Stimulated activated CD4-positive, alpha-beta T cell treated with anti-CD3 and anti-CD28 coated beads, Interleukin-15, amount 100 ng/mL, for 24 hours (primary cell): ENCODE results near the gene RBL1.
"Not testable (repeated sequence)": the region's sequence is repeated elsewhere in the genome, so short reads cannot be mapped to it uniquely, and the experiment has no call there.

Experiments used
- DNase-seq: peaks from one replicate; pipeline ENCODE4 v3.0.0-alpha.2; 2020

Gene RBL1, protein sequence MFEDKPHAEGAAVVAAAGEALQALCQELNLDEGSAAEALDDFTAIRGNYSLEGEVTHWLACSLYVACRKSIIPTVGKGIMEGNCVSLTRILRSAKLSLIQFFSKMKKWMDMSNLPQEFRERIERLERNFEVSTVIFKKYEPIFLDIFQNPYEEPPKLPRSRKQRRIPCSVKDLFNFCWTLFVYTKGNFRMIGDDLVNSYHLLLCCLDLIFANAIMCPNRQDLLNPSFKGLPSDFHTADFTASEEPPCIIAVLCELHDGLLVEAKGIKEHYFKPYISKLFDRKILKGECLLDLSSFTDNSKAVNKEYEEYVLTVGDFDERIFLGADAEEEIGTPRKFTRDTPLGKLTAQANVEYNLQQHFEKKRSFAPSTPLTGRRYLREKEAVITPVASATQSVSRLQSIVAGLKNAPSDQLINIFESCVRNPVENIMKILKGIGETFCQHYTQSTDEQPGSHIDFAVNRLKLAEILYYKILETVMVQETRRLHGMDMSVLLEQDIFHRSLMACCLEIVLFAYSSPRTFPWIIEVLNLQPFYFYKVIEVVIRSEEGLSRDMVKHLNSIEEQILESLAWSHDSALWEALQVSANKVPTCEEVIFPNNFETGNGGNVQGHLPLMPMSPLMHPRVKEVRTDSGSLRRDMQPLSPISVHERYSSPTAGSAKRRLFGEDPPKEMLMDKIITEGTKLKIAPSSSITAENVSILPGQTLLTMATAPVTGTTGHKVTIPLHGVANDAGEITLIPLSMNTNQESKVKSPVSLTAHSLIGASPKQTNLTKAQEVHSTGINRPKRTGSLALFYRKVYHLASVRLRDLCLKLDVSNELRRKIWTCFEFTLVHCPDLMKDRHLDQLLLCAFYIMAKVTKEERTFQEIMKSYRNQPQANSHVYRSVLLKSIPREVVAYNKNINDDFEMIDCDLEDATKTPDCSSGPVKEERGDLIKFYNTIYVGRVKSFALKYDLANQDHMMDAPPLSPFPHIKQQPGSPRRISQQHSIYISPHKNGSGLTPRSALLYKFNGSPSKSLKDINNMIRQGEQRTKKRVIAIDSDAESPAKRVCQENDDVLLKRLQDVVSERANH

DNA sequence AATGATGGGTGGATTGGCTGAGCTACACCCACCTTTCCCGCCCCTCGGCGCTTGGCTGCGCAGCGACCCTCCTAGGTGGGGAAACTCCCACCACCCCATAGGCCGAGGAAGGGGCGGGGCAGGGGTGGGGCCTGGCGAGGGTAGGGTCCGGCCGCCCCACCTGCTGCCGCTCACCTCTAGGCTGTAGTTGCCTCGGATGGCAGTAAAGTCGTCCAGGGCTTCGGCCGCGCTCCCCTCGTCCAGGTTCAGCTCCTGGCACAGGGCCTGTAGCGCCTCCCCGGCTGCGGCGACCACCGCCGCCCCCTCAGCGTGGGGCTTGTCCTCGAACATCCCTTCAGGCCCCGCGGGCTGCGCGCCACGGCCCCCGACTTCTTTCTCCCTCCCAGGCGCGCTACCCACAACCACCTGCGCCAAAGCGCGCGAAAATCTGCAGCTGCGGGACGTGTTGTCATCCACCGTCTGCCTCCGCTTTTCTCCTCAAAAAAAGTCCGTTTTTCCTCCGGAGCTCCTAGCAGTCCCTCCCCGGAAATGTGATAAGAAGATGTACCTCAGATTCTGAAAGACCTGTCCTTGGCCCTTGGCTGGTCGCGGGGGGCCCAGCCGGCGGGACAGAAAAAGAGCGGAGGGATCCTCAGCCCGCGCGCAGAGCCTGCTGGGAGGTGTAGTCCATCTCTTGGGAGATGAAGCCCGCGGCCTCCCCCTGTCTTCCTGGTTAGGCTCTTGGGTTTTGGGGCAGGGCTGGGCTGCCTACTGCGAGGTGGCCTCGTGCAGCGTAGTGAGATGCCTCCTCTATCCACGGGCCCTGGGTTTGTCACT, at the start of gene RBL1:
TSS of gene RBL1 (minus strand) at position 399 of the 816 bp plus-strand sequence. CDS start at position 330, 69 bp downstream.
- DNase-seq: peak; percentile 92

DNA sequence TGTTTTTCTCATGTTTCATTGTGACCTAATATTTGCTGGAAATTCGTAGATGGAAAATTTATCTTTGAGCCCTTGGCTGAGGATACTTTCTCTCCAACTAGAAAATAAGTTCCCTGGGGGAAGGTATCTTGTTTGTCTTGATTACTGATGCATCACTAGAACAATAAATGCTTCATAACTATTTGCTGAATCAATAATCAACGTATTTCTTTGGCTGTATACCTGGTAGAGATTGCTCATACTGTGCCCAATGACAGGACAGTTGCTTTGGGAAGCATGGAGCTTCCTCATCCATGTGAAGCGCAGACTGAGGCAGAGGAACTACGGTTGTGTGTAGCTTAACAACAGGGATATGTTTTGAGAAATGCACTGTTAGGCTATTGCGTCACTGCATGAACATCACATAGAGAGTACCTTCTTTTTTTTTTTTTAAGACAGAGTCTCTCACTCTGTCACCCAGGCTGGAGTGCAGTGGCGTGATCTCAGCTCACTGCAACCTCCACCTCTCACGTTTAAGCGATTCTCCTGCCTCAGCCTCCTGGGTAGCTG, 49.1 kb upstream of the RBL1 start:
- DNase-seq: no peak

DNA sequence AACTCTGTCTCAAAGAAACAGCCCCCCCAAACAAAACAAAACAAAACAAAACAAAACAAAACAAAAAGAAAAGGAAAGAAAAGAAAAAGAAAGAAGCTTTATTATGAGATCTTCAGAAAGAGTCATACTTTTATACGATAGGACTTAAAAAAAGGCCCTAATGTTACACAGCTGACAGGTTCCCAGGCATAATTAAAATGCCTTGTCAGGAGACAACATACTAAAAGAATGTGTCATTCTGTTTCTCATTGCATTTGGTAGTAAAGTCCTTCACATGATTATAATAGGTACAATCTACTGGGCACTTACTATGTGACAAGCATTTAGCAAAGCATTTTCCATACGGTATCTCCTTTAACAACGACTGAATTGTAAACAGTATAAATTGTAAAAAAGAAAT, 46.9 kb upstream of the RBL1 start:
- no peak for DNase-seq

DNA sequence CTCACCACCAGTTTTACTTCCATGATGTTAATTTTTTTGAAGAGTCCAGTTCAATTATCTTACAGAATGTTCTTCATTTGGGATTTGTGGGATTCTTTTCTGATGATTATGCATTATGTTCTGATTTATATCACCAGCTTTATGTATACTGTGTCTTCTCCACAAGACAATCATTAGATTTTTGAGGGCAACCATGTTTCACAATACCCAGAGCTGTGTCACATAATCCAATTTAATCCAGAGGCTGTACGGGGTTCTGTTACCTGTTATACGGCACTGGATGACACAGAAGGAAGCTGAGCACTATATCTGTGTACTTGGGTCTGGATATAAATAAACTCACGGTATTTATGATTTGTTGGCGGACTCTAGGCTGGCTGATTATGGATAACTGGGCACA, 41.8 kb upstream of the RBL1 start:
- no peak for DNase-seq

DNA sequence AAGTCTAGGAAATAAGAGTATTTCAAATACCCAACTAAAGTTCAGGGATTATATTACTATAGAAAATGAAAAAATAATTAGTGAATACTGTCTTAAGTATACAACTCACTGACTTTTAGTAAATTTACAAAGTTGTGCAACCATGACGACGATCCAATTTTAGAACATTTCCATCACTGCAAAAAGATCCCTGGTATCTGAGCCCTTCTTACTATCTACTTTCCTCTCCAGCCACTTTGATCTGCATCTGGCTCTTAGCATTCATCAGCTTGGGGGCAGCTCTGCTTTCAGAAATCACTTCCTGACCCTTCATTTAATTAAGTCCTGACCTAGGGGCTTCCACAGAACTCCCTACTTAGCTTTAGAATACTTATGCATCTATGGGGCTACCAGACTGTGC, 38.2 kb upstream of the RBL1 start:
- no peak for DNase-seq

DNA sequence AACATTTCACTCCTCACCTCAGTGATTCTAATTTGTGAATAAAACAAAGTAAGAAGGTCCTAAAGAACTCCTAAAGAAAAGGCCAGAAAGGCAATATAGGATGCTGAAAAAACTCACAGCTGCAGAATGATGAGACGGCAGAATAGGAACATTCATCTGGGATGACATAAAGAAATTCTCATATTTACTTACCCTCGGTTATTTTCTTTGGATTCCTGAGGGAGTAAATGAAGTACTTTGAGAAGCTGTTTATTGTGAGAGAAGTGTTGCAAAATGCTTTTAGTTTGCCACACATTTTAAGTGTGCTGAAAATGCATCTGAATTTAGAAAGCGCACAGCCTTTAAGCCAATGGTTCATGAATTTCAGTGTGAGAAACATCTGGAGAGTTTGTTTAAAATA, 35.7 kb upstream of the RBL1 start:
- no peak for DNase-seq

DNA sequence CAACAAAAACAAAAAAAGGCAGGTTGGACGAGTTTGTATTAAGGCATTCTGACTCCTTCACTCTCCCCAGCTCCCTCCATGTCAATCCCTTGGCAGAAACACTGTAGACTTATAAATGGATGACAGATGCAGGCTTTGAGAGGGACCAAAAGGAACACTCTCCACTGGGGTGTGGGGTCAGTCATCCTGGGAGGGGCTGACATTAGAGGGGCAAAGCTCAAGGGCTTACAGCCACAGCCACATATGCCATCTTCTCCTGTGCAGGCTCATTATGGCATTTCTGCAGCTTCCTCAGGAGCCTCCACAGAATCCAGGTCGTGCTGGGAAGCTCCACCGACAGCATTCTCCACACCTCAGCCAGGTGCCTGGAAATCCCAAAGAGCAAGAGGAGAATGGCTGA, 33.0 kb upstream of the RBL1 start:
- DNase-seq: no peak

DNA sequence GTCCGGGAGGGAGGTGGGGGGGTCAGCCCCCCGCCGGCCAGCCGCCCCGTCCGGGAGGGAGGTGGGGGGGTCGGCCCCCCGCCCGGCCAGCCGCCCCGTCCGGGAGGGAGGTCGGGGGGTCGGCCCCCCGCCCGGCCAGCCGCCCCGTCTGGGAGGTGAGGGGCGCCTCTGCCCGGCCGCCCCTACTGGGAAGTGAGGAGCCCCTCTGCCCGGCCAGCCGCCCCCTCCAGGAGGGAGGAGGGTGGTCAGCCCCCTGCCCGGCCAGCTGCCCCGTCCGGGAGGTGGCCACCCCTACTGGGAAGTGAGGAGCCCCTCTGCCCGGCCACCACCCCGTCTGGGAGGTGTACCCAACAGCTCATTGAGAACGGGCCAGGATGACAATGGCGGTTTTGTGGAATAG, 30.5 kb upstream of the RBL1 start:
- not testable (repeated sequence) for DNase-seq

DNA sequence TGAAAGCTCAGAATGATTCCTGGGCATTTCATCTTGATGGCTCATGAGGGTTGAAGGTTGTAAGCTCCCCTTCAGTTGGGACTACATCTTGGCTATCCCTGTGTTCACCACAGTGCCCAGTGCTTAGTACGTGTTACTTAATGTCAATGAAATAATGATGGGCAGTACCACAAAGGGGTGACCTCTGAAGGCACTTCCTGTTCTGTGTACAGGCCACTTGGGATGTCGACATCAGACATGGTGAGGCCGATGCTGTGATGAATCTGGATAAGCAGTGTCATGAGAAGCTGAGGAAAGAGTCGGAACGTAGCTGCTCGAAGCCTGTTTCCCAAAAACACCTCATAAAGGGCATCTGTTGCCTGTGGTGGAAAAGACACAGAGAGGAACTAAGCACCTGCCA, 27.6 kb upstream of the RBL1 start:
- no peak for DNase-seq

DNA sequence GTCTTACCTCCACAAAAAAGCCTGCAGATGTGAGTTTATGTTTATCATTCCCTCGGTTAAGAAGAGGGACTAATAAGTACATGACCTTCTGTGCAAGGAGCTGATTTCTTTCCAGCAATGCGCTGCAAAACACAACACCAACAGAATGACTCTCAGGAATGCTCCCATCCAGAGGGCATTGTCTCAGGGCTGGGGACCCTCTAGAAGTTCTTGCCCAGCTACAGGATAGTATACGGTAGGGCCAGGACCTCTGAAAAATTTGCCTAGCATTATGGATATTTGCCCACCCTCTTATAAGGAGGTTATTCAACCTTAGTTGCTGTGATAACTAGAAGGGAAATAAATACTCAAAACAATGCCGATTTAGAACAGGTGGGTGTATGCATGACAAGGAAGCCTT, 24.7 kb upstream of the RBL1 start:
- no peak for DNase-seq

DNA sequence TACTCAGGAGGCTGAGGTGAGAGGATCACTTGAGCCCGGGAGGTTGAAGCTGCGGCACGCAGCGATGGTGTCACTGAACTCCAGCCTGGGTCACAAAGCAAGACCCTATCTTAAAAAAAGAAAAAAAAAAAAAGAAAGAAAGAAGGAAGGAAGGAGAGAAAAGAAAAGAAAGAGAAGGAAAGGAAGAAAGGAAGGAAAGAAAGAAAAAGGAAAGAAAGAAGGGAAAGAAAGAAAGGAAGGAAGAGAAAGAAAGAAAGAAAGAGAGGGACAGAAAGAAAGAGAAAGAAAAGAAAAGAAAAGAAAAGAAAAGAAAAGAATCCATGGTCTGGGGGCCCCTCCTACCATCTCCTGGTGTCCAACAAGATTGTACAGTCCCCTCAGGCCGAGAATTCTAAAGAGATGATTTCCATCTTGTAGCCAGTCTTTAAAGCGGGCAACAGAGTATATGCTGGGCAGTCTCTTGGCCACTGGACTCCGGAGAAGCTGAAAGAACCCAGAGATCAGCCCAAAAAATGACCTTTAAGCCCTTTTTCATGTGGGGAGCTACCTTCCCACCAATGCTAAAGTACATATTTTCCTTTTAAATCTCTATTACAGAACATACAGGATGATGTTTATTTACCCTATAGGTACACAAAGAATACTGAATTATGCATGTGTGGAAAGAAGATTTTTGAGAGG, 23.7 kb upstream of the RBL1 start:
- no peak for DNase-seq

DNA sequence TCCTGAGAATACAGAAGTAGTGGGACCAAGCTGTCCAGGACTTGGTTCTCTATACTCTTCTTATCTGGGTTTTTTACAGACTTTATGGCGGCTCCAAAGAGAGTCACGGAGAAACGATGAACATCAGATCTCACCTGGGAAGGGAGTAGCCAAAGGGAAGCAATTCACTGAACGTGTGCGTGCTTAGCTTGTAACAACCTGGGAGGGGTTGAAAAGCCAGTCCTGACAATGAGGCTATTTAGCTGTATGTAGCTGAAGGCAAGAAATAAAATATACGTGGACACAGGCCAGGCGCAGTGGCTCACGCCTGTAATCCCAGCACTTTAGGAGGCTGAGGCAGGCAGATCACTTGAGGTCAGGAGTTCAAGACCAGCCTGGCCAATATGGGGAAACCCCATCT, 18.2 kb upstream of the RBL1 start:
- no peak for DNase-seq

DNA sequence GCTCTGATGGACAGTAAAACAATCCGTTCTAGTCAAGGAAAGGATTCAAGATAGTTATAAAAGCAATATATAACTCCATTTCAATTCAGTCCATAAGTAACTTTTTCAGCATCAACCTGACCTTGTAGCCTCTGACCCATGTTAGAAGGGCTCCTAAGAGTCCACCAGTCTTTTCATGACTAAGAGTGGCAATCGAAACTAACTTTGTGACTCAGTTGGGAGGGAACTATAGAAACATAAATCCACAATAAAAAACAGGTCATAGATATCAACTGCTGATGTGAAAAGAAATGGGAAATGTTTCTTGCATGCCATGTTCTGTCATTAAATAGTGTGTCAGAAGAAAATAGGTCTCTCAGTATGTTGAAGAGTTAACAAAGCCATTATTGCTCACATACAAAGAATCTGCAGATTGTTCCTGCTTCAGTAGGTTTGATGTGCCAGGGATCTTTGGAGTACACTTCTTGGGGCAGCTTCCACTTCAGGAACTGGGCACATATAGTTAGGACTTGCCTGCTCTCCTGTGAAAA, 16.2 kb upstream of the RBL1 start:
- no peak for DNase-seq

DNA sequence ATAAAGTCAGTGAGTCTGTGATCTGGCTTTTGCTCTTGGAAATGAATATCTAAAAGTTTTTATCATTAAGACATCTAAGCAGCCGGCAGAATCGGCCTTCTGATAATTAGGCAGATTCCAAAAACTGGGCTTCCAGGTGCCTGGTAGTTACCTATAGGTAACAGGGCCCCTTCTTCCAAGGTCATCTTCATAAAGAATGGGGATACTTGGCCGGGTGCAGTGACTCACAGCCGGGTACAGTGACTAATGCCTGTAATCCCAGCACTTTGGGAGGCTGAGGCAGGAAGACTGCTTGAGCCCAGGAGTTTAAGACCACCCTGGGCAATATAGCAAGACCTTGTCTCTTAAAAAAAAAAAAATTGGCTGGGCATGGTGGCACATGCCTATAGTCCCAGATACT, 12.9 kb upstream of the RBL1 start:
- no peak for DNase-seq

DNA sequence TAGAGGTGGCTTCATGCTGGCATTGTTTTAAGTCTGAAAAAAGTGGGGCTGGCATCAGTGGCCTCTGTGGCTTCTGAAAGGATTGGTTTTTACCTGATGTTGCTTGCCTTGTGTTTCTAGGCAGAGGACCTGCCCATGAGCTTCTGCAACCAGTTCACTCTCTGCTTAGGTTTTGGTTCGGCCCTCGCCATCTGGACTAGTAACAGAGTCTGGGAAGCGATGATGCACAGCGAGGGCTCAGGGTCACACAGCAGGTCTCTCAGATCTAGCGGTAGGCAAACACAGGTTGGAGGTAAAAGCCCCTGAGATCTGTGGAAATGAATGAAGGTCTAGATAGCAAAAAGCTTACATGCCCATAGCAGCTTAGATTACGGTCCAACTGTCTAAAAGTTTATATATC, 6.8 kb upstream of the RBL1 start:
- no peak for DNase-seq

DNA sequence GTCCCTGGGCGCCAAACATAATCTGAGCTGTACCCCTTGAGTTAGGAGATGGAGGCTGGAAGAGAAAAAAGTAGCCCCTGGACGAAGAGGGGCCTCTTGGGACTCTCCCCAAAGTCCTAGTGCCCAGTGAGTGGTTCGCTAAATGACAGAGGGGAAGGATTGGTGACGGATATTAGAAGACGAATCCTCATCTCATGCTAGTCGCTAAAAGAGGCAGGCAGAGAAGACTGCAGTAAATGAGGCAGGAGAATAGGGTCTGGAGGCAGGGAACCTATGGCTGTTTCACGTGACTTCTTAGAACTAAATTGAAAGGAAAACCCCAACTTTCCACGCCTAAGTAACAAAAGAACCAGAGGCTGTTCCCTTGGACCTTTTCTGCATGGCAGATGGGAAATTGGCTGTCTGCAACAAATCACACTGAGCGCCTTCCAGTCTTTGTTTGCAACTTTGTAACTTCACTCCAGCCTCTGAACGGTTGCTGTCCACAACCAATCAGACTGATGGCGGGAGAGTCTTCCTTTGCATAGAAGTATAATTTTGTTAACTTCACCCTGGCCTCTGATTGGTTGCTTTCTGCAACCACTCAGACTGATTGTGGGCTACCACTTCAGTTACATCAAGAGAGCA, 731 bp upstream of the RBL1 start:
- no peak for DNase-seq

DNA sequence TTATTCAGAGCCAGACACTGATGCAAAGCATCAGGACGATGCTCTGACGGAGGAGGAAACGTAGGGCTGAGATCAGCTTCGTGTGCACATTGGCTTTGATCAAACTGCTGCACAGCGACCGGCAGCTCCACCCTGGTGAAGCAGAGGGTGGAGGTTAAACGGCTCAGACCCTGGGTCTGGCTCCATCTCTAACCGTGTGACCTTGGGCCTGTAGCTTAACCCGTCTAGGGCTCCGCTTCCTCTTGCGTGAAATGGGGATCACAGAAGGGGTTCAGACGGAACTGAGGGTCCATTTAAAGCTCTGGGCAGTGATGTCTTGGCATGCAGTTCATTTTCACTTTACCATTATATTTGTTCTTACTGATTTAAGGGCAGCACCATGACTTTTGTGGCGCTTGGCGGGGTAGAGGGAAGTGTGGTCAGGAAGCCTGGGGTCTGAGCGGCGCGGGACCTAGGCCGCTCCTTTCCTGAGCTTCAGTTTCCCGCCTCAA, 644 bp downstream of the RBL1 start:
- DNase-seq: peak; percentile 52

DNA sequence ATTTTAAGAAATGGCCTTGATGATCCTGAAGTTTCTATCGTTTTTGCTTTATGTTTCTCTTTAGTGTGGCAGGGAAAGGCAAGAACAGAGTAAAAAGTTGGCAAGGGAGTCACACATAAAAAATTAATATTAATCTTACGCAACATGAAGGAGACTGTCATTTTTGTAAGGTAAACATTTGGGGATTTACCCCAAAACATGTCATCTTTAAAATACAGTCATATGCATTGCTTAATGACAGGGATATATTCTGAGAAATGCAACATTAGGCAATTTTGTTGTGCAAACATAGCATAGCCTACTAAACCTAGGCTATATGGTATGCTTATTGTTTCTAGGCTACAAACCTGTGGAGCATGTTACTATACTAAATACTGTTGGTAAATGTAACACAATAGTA, 5.4 kb downstream of the RBL1 start:
- no peak for DNase-seq

DNA sequence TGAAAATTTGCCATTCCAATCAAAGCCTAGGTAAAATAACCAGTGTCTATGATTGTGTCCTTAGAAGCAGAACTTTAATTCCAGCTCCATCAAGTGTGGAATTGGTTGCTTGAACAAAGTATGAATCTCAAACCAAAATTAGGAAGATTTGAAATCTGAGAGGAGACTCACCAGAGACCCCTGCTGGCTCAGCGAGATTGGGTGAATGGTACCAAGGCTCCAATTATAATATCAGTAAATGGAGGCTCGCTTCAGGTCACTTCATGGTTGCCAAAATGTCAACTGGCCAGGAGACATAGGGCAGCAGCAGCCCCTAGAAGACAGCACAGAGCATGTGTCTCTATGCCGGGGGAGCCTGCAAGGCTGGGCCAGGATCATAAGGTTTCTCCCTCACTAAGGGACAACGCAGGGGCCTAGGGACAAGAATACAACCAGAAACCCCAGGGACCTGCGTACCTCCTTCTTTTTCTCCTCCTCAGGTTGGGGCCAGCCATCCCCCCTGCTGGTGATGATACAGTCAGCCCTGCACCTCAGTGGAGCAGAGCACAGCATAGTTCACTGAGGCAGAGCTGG, 14.0 kb downstream of the RBL1 start:
- peak; percentile 20 for DNase-seq

DNA sequence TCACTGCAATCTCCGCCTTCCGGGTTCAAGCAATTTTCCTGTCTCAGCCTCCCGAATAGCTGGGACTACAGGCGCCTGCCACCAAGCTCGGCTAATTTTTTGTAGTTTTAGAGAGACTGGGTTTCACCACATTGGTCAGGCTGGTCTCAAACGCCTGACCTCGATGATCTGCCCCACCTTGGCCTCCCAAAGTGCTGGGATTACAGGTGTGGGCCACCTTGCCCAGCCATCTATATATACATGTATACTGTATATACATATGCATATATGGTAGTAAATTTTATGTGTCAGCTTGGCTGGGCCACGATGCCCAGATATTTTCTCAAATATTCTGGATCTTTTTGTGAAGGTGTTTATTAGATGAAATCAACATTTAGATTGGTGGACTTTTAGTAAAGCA, 18.8 kb downstream of the RBL1 start:
- DNase-seq: no peak
